ENCODE data around the gene PAPSS2. TPM values are rescaled to one million over a fixed set of nuclear protein-coding genes. Genes with fewer than 3 reads are reported as not detected.

PAPSS2 gene
- total RNA-seq, 1 experiment from 2014 or later: 24.5 TPM

DNA sequence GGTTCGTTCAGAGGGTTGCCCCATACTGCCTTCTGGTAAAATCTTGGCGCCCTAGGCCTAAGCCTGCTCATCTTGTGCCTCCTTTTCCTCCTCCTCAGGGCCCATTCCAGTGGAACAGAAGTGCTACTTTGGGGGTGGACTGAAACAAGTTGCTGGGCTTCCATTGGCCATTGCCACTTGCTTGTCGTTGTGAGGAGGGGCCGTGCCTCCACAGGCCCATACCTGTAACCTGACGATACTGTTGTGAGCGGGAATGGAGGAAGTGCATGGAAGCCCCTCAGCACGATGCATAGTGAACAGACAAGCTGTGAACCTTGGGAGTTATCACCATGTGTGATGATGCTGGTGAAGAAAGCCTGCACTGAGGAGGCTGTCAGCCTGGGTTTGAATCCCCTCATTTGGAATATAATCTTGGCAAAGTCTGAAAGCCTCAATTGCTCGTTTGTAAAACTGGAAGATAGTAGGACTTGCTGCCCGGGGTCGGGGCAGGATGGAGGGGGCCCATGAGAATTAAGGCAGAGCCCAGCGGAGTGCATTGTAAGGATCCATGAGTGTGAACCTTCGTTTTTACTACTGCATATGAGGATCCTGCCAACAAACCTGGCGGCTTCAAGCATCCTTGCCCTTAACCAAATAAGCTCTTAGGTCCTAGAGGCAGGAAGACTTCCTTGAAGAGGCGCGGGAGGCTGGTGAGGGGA, 671 bp upstream of the PAPSS2 start:
- H3K27ac ChIP-seq (ENCODE audit: insufficient read length, low read depth, low read length): no peak overlapping the region

More for the DNA sequence above, 671 bp upstream of the PAPSS2 start:
- no peak overlapping the region for H3K18ac ChIP-seq (ENCODE audit: insufficient read length, low read depth, low read length)
- no CpG with 5 or more reads among the region's 15 CpGs for WGBS (ENCODE audit: extremely low coverage, insufficient read length, low lambda C conversion rate)
- H3K79me1 ChIP-seq (ENCODE audit: insufficient read depth, low read depth, low read length, poor library complexity, severe bottlenecking): no peaks in the 10 kb centered on the region
- no peak overlapping the region for H2BK15ac ChIP-seq (ENCODE audit: low read depth, low read length)
- peaks cover 10% of the 10 kb centered on the region; the same call in 1 of the 2 replicates for H3K4me1 ChIP-seq (ENCODE audit: insufficient read depth, low read length)
- Mint-ChIP-seq H3K27ac (peak overlapping the region in 1 of 3 experiments; percentile 97; a peak in 2 of 7 replicates), H3K9me3 (no peaks in the 10 kb centered on the region), H3K4me3 (peak overlapping the region; percentile 73 to 87), H3K27me3 (ENCODE audit: low read depth) (no peaks in the 10 kb centered on the region), H3K36me3 (ENCODE audit: insufficient read depth in 1 of 3, low read depth in 3 of 3) (no peaks in the 10 kb centered on the region; a peak in 1 of 7 replicates), H3K4me1 (peaks cover 43 to 49% of the 10 kb centered on the region in 2 experiments)
- H3K14ac ChIP-seq (ENCODE audit: insufficient read depth, low read length): no peak overlapping the region
- H2AK5ac ChIP-seq (ENCODE audit: insufficient read length, low read length): no peak overlapping the region
- peak overlapping the region; percentile 98 for H3K4me2 ChIP-seq (ENCODE audit: insufficient read depth, insufficient read length, low read length)
- no peak overlapping the region for H2BK12ac ChIP-seq (ENCODE audit: insufficient read length, low read depth, low read length)
- H4K5ac ChIP-seq (ENCODE audit: insufficient read length, low read depth, low read length): no peak overlapping the region
- H3K23ac ChIP-seq (ENCODE audit: insufficient read length, low read depth, low read length): no peak overlapping the region
- no peaks in the 10 kb centered on the region for H3K27me3 ChIP-seq (ENCODE audit: insufficient read depth, low read length)
- no peaks in the 10 kb centered on the region for H3K9me3 ChIP-seq (ENCODE audit: control insufficient read depth, low read depth, low read length)
- H4K91ac ChIP-seq (ENCODE audit: insufficient read length, low read depth, low read length): no peak overlapping the region
- H2BK5ac ChIP-seq (ENCODE audit: insufficient read length, low read length): no peak overlapping the region
- no peak overlapping the region for H3K9ac ChIP-seq (ENCODE audit: extremely low read depth, insufficient read length, low read length)
- no peak overlapping the region for H3T11ph ChIP-seq (ENCODE audit: low read length)
- H2BK120ac ChIP-seq (ENCODE audit: low read depth, low read length, poor library complexity, severe bottlenecking): no peak overlapping the region
- peaks cover 7% of the 10 kb centered on the region for H3K23me2 ChIP-seq (ENCODE audit: insufficient read length, low read depth, low read length, poor library complexity, severe bottlenecking)
- 0 out of 2 replicates have a peak, but pooled peaks cover 3% of the 10 kb centered on the region for H3K79me2 ChIP-seq (ENCODE audit: insufficient read depth, low read length)
- no peaks in the 10 kb centered on the region for H4K20me1 ChIP-seq (ENCODE audit: control insufficient read depth, insufficient read depth, insufficient read length)
- no peak overlapping the region for H3K4ac ChIP-seq (ENCODE audit: low read depth, low read length)
- H2AFZ ChIP-seq (ENCODE audit: low read length): no peak overlapping the region
- no peak overlapping the region for H2BK20ac ChIP-seq (ENCODE audit: low read depth, low read length, poor library complexity, severe bottlenecking)
- H3K56ac ChIP-seq (ENCODE audit: insufficient read length, low read depth, low read length): no peak overlapping the region
- TF ChIP-seq, protein P1, sequence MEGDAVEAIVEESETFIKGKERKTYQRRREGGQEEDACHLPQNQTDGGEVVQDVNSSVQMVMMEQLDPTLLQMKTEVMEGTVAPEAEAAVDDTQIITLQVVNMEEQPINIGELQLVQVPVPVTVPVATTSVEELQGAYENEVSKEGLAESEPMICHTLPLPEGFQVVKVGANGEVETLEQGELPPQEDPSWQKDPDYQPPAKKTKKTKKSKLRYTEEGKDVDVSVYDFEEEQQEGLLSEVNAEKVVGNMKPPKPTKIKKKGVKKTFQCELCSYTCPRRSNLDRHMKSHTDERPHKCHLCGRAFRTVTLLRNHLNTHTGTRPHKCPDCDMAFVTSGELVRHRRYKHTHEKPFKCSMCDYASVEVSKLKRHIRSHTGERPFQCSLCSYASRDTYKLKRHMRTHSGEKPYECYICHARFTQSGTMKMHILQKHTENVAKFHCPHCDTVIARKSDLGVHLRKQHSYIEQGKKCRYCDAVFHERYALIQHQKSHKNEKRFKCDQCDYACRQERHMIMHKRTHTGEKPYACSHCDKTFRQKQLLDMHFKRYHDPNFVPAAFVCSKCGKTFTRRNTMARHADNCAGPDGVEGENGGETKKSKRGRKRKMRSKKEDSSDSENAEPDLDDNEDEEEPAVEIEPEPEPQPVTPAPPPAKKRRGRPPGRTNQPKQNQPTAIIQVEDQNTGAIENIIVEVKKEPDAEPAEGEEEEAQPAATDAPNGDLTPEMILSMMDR (conservative IDR thresholded peaks at IDR 0.05): no peak
- H4K8ac ChIP-seq (replicated peaks; ENCODE audit: insufficient read length, low read depth, low read length): no peak overlapping the region
- peak; percentile 79 for DNase-seq

Data from H9 (cell line).